CD4-positive, alpha-beta T cell treated with Interleukin-21 for 1 hour (primary cell): Measurements from ENCODE around the gene WEE1.
A peak's percentile ranks its signal among the peaks of the same experiment; 100 is the strongest.
"Not testable (repeated sequence)": the region's sequence is repeated elsewhere in the genome, so short reads cannot be mapped to it uniquely, and the experiment has no call there.

Experiments
- DNase-seq: peaks from one replicate; pipeline ENCODE4 v3.0.0-alpha.2; 2020

WEE1 gene

GRCh38 chr11:9573052-9573774 is at the start of gene WEE1:
Gene WEE1 (plus strand): TSS chr11:9573670. CDS start chr11:9573934, 264 bp downstream.
- DNase-seq = peak; percentile 97

- no peak for DNase-seq
Measured at GRCh38 chr11:9524001-9524400, 49.5 kb upstream of the WEE1 start.

GRCh38 chr11:9525116-9525515 is 48.4 kb upstream of the WEE1 start:
- no peak for DNase-seq

GRCh38 chr11:9527481-9528135 is 45.9 kb upstream of the WEE1 start:
- DNase-seq = no peak

- DNase-seq = no peak
Measured at GRCh38 chr11:9528136-9528501, 45.4 kb upstream of the WEE1 start.

- no peak for DNase-seq
Measured at GRCh38 chr11:9528573-9529333, 44.7 kb upstream of the WEE1 start.

- DNase-seq = no peak
Measured at GRCh38 chr11:9529334-9529650, 44.2 kb upstream of the WEE1 start.

- DNase-seq = no peak
Measured at GRCh38 chr11:9530020-9530621, 43.3 kb upstream of the WEE1 start.

GRCh38 chr11:9530901-9531625 is 42.4 kb upstream of the WEE1 start:
- DNase-seq = no peak

GRCh38 chr11:9533058-9533457 is 40.4 kb upstream of the WEE1 start:
- no peak for DNase-seq

GRCh38 chr11:9533736-9534473 is 39.6 kb upstream of the WEE1 start:
- DNase-seq = no peak

GRCh38 chr11:9535189-9535781 is 38.2 kb upstream of the WEE1 start:
- DNase-seq = peak; percentile 74

- no peak for DNase-seq
Measured at GRCh38 chr11:9538548-9538947, 34.9 kb upstream of the WEE1 start.

- DNase-seq = not testable (repeated sequence)
Measured at GRCh38 chr11:9549216-9549615, 24.3 kb upstream of the WEE1 start.

- no peak for DNase-seq
Measured at GRCh38 chr11:9550191-9550628, 23.3 kb upstream of the WEE1 start.

GRCh38 chr11:9561279-9561982 is 12.0 kb upstream of the WEE1 start:
- no peak for DNase-seq

GRCh38 chr11:9562716-9563115 is 10.8 kb upstream of the WEE1 start:
- no peak for DNase-seq

GRCh38 chr11:9563196-9563730 is 10.2 kb upstream of the WEE1 start:
- no peak for DNase-seq

GRCh38 chr11:9565822-9566560 is 7.5 kb upstream of the WEE1 start:
- DNase-seq = peak; percentile 53

- DNase-seq = no peak
Measured at GRCh38 chr11:9566561-9567063, 6.9 kb upstream of the WEE1 start.
